ENCODE measurements around the gene SUCLA2. TPM values are rescaled to one million over a fixed set of nuclear protein-coding genes. Genes with fewer than 3 reads are reported as not detected.

The SUCLA2 gene
- total and polyA plus RNA-seq, 10 of the 15 experiments (the other 5 are each of a cell fraction or from before 2014, with no cell fraction given) = 27.5 to 83.4 (median 42.8) TPM

DNA sequence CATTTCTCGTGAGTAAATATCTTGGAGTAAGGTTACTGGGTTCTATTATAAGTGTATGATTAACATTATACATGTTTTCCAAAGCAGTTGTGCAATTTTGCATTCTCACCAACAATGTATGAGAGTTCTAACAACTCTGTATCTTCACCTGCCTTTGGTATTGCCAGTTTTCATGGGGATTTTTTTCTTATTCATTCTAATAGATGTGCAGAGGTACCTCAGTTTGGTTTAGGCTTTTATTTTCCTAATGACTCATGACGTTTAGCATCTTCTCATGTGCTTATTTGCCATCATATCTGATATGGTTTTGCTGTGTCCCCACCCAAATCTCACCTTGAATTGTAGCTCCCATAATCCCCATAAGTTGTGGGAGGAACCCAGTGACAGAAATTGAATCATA is 28.8 kb upstream of the SUCLA2 start:
- no peaks in the 10 kb centered on the region for H3K79me2 ChIP-seq (ENCODE audit: control insufficient read depth, insufficient read depth, low read length)
- no peaks in the 10 kb centered on the region for H3K36me3 ChIP-seq (ENCODE audit: control insufficient read depth in 2 of 2, insufficient read depth in 2 of 2, low read length in 1 of 2)
- POLR2A ChIA-PET = no interaction called here
- in situ Hi-C loops (cut with MboI) (no loop called here), intact Hi-C loops (cut with micrococcal nuclease; ENCODE audit: unreplicated experiment) (no loop called here)
- peaks cover 4% of the 10 kb centered on the region; the same call in 1 of the 3 replicates for H3K9me3 ChIP-seq (replicated peaks; ENCODE audit: control insufficient read depth, insufficient read depth, low read length)
- H3K27me3 ChIP-seq (replicated peaks in 1 of 2; ENCODE audit: control insufficient read depth in 2 of 2, insufficient read depth in 2 of 2, low read length in 1 of 2) = no peaks in the 10 kb centered on the region
- no peak for ATAC-seq
- FAIRE-seq = no peak
- TF ChIP-seq HDAC6 (IDR thresholded peaks at IDR 0.05; ENCODE audit: unreplicated experiment) (no peak), JUNB (IDR thresholded peaks at IDR 0.05) (peak; percentile 29; the same call in 1 of the 2 replicates)
- BruUV-seq (replicated peaks) = no TSS peak
- DNase-seq (ENCODE audit: low read depth, low spot score) = no peak
- RAD21 ChIA-PET (ENCODE audit: unreplicated experiment) = no interaction called here
- H2AFZ ChIP-seq (ENCODE audit: control insufficient read depth, low read depth, low read length) = no peak overlapping the region
- no peaks in the 10 kb centered on the region for H3K4me1 ChIP-seq (ENCODE audit: control insufficient read depth, insufficient read depth, low read length)
- H3K27ac ChIP-seq (ENCODE audit: control insufficient read depth, insufficient read depth) = no peak overlapping the region
- no peak overlapping the region for H3K9ac ChIP-seq (ENCODE audit: control insufficient read depth, insufficient read depth, low read length)
- SMC1A ChIA-PET (ENCODE audit: uncharacterized antibody, unreplicated experiment) = no interaction called here
- no peaks in the 10 kb centered on the region for H4K20me1 ChIP-seq (ENCODE audit: control insufficient read depth, insufficient read depth)
- no peak overlapping the region for H3K4me3 ChIP-seq
- WGBS (ENCODE audit: insufficient coverage, insufficient replicate concordance, low lambda C conversion rate, missing lambda C conversion rate) = 33% methylated on average over 2 of the region's 2 CpGs
- CTCF ChIA-PET = no interaction called here
- H3K4me2 ChIP-seq (ENCODE audit: control insufficient read depth, insufficient read depth) = no peak overlapping the region

GRCh38 chr13:48028066-48028465 is 27.0 kb upstream of the SUCLA2 start:
- ChIA-PET SMC1A (ENCODE audit: uncharacterized antibody, unreplicated experiment) (interaction anchor here (1.1 kb wide), 1 partner anchor 30 kb away, joined by 3 read pairs; no protein-coding TSS in a partner anchor), RAD21 (ENCODE audit: unreplicated experiment) (no interaction called here), POLR2A (no interaction called here), CTCF (interaction anchor here (1.1 kb wide), 1 partner anchor 9 kb away, joined by 3 read pairs; the partner anchor contains the start of gene NUDT15)
- H3K9me3 ChIP-seq (replicated peaks; ENCODE audit: control insufficient read depth, insufficient read depth, low read length) = peaks cover 4% of the 10 kb centered on the region; the same call in 1 of the 3 replicates
- no peak overlapping the region for H3K9ac ChIP-seq (ENCODE audit: control insufficient read depth, insufficient read depth, low read length)
- in situ Hi-C loops (cut with MboI) (no loop called here), intact Hi-C loops (cut with micrococcal nuclease; ENCODE audit: unreplicated experiment) (no loop called here)
- H3K27me3 ChIP-seq (replicated peaks in 1 of 2; ENCODE audit: control insufficient read depth in 2 of 2, insufficient read depth in 2 of 2, low read length in 1 of 2) = no peaks in the 10 kb centered on the region
- FAIRE-seq = no peak
- no peaks in the 10 kb centered on the region for H3K36me3 ChIP-seq (ENCODE audit: control insufficient read depth in 2 of 2, insufficient read depth in 2 of 2, low read length in 1 of 2)
- H3K27ac ChIP-seq (ENCODE audit: control insufficient read depth, insufficient read depth) = no peak overlapping the region
- no peaks in the 10 kb centered on the region for H3K79me2 ChIP-seq (ENCODE audit: control insufficient read depth, insufficient read depth, low read length)
- H3K4me3 ChIP-seq = no peak overlapping the region
- TF ChIP-seq SMAD5 (IDR thresholded peaks at IDR 0.05; ENCODE audit: low read depth) (no peak), CBX3 (IDR thresholded peaks at IDR 0.05; ENCODE audit: borderline replicate concordance, low read depth) (no peak), ATF3 (IDR thresholded peaks at IDR 0.05; ENCODE audit: borderline replicate concordance, extremely low read depth, low read depth, low read length) (no peak), PRDM15 (CRISPR knock-in tag; IDR thresholded peaks at IDR 0.05) (no peak), NFYB (IDR thresholded peaks at IDR 0.05; ENCODE audit: insufficient read depth, low read depth, low read length) (no peak), CEBPB (IDR thresholded peaks at IDR 0.05; ENCODE audit: borderline replicate concordance in 1 of 2, low read depth in 2 of 2, low read length in 2 of 2) (no peak)
- TF ChIP-seq, protein P1, sequence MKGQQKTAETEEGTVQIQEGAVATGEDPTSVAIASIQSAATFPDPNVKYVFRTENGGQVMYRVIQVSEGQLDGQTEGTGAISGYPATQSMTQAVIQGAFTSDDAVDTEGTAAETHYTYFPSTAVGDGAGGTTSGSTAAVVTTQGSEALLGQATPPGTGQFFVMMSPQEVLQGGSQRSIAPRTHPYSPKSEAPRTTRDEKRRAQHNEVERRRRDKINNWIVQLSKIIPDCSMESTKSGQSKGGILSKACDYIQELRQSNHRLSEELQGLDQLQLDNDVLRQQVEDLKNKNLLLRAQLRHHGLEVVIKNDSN (IDR thresholded peaks at IDR 0.05; ENCODE audit: borderline replicate concordance, extremely low read length, insufficient read depth, low read depth, low read length) = no peak
- no peak overlapping the region for H2AFZ ChIP-seq (ENCODE audit: control insufficient read depth, low read depth, low read length)
- H3K4me2 ChIP-seq (ENCODE audit: control insufficient read depth, insufficient read depth) = no peak overlapping the region
- no peaks in the 10 kb centered on the region for H3K4me1 ChIP-seq (ENCODE audit: control insufficient read depth, insufficient read depth, low read length)
- DNase-seq (ENCODE audit: low read depth, low spot score) = no peak
- ATAC-seq = no peak
- BruUV-seq (replicated peaks) = no TSS peak
- H4K20me1 ChIP-seq (ENCODE audit: control insufficient read depth, insufficient read depth) = no peaks in the 10 kb centered on the region

Data from GM12878 (cell line).